Keratinocyte (primary cell): ENCODE data around the gene DYNC1I1.

Source experiments
- EZH2 ChIP-seq: IDR thresholded peaks from one replicate; pipeline ENCODE4 v1.6.1; 2012; ENCODE audit warnings: inconsistent platforms, mild to moderate bottlenecking, low read length, moderate library complexity
- TF ChIP-seq, protein P1 (sequence below), 3 experiments: IDR thresholded peaks in 1 of 3; conservative IDR thresholded peaks in 1 of 3; optimal IDR thresholded peaks in 1 of 3; 2 replicates in 2 of 3; 3 replicates in 1 of 3; pipeline versions ENCODE3 to v1.5.1; 2011; ENCODE audit warnings: low read length in 3 of 3, mild to moderate bottlenecking in 3 of 3, moderate library complexity in 2 of 3, control low read depth in 1 of 3, inconsistent platforms in 1 of 3; ENCODE audit not compliant: insufficient read depth in 2 of 3; ENCODE audit errors: extremely low read depth in 1 of 3

DNA sequence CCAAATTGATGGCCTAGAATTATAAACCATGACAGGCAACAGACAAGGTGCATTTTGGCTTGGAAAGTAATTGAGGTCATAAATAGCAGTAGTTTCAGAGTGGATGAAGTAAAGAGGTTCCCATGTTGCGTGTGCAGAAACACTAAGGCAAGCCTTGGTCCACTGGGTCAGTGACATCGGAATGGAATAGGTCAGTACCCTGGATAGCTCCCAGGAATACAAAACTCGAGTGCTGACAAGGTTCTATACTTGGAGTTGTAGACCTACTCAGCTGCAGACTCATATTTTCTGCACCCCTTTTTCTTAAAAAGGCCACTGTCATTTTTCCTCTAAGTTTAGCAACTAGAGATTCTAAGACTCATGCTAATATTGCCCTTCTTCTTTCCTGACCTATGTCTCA lies 132.8 kb downstream of the DYNC1I1 start:
- TF ChIP-seq, protein P1, sequence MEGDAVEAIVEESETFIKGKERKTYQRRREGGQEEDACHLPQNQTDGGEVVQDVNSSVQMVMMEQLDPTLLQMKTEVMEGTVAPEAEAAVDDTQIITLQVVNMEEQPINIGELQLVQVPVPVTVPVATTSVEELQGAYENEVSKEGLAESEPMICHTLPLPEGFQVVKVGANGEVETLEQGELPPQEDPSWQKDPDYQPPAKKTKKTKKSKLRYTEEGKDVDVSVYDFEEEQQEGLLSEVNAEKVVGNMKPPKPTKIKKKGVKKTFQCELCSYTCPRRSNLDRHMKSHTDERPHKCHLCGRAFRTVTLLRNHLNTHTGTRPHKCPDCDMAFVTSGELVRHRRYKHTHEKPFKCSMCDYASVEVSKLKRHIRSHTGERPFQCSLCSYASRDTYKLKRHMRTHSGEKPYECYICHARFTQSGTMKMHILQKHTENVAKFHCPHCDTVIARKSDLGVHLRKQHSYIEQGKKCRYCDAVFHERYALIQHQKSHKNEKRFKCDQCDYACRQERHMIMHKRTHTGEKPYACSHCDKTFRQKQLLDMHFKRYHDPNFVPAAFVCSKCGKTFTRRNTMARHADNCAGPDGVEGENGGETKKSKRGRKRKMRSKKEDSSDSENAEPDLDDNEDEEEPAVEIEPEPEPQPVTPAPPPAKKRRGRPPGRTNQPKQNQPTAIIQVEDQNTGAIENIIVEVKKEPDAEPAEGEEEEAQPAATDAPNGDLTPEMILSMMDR (optimal IDR thresholded peaks at IDR 0.05 in 1 of 3, IDR thresholded peaks at IDR 0.05 in 1 of 3, conservative IDR thresholded peaks at IDR 0.05 in 1 of 3; ENCODE audit: extremely low read depth in 1 of 3, insufficient read depth in 2 of 3, low read length in 3 of 3): no peak
- no peak for TF ChIP-seq EZH2
